VCaP (cell line): Measurements from ENCODE around the gene FADD.

Experiments
- H3K27ac ChIP-seq: fragments of 450-650 bp; 2 replicates; pipeline ENCODE4 v1.5.1; 2017
- CTCF ChIP-seq: fragments of 450-650 bp; conservative IDR thresholded peaks from 2 replicates; pipeline ENCODE4 v1.5.1; 2017; ENCODE audit warnings: mild to moderate bottlenecking, moderate library complexity

Gene FADD

GRCh38 chr11:70251659-70252321, 48.7 kb downstream of the FADD start:
- no peak overlapping the region for H3K27ac ChIP-seq
- TF ChIP-seq CTCF: no peak

- no peak for TF ChIP-seq CTCF
- H3K27ac ChIP-seq: no peak overlapping the region
These were observed 49.7 kb downstream of the FADD start for GRCh38 chr11:70252844-70253243.

GRCh38 chr11:70255477-70256116, 52.5 kb downstream of the FADD start:
- H3K27ac ChIP-seq: no peak overlapping the region
- TF ChIP-seq CTCF: no peak
